Activated T-helper 2 cell treated with anti-CD3 and anti-CD28 coated beads, Interferon-gamma antibody, Interleukin-2, Interleukin-4, amounts not matched to agents 10 μg/mL and 5 μg/mL and 100 μg/mL, durations not matched to agents 14 hours and 24 hours and 36 hours (primary cell): Measurements from ENCODE around the gene MAP2K4. TPM values are rescaled to one million over a fixed set of nuclear protein-coding genes. Genes with fewer than 3 reads are reported as not detected.

Source experiments
- DNase-seq: peaks from one replicate; pipeline ENCODE4 v3.0.0; 2021; ENCODE audit warnings: low spot score
- H3K27ac Mint-ChIP-seq: one replicate; pipeline ENCODE4 v1.8.0; 2021; ENCODE audit warnings: mixed read lengths
- H3K27me3 Mint-ChIP-seq: one replicate; pipeline ENCODE4 v1.8.0; 2021; ENCODE audit warnings: low read depth, mixed read lengths
- H3K36me3 Mint-ChIP-seq: one replicate; pipeline ENCODE4 v1.8.0; 2021; ENCODE audit warnings: low read depth, mixed read lengths
- H3K4me1 Mint-ChIP-seq: one replicate; pipeline ENCODE4 v1.8.0; 2021; ENCODE audit warnings: low read depth, mixed read lengths
- H3K4me3 Mint-ChIP-seq: one replicate; pipeline ENCODE4 v1.8.0; 2021; ENCODE audit warnings: low read depth, mild to moderate bottlenecking, moderate library complexity, mixed read lengths
- H3K9me3 Mint-ChIP-seq: one replicate; pipeline ENCODE4 v1.8.0; 2021; ENCODE audit warnings: mixed read lengths
- intact Hi-C: fragments of 100-400 bp; cut with micrococcal nuclease; formaldehyde crosslinking; loops from one replicate; pipeline ENCODE4 v1.15.1; 2023
- total RNA-seq: library from RNA; stranded (reverse); gene quantifications from 2 replicates; pipeline ENCODE4 v1.2.3, GENCODE V29; 2022

Gene MAP2K4
- total RNA-seq, 1 donor from 2014 or later = 32.6 TPM

GRCh38 chr17:11997972-11998233 is 22.8 kb upstream of the MAP2K4 start:
- Mint-ChIP-seq H3K27me3 (no peaks in the 10 kb centered on the region), H3K4me1 (peaks cover 10% of the 10 kb centered on the region), H3K4me3 (peak overlapping the region; percentile 94), H3K27ac (peak overlapping the region; percentile 89), H3K9me3 (no peaks in the 10 kb centered on the region), H3K36me3 (peaks cover 4% of the 10 kb centered on the region)
- DNase-seq = no peak
- intact Hi-C loops = loop anchor here (1.0 to 5.0 kb wide), 3 partner anchors 22 to 1020 kb away; partner anchors contain the start of genes ELAC2 and MAP2K4

GRCh38 chr17:11999696-12000095 is 21.0 kb upstream of the MAP2K4 start:
- Mint-ChIP-seq H3K27me3 (no peaks in the 10 kb centered on the region), H3K4me1 (peaks cover 10% of the 10 kb centered on the region), H3K4me3 (no peak overlapping the region), H3K27ac (no peak overlapping the region), H3K9me3 (no peaks in the 10 kb centered on the region), H3K36me3 (no peaks in the 10 kb centered on the region)
- no peak for DNase-seq
- intact Hi-C loops = loop anchor here (5.0 kb wide), 1 partner anchor 287 kb away; no protein-coding TSS in a partner anchor

- H3K4me3 Mint-ChIP-seq = no peak overlapping the region
- H3K27me3 Mint-ChIP-seq = peaks cover 11% of the 10 kb centered on the region
- H3K36me3 Mint-ChIP-seq = no peaks in the 10 kb centered on the region
- H3K4me1 Mint-ChIP-seq = no peaks in the 10 kb centered on the region
- intact Hi-C loops = no loop called here
- H3K27ac Mint-ChIP-seq = no peak overlapping the region
- no peak for DNase-seq
- H3K9me3 Mint-ChIP-seq = no peaks in the 10 kb centered on the region
Measured at GRCh38 chr17:12007466-12007865, 13.2 kb upstream of the MAP2K4 start.

- Mint-ChIP-seq H3K4me3 (peak overlapping the region; percentile 61), H3K27me3 (peaks cover 14% of the 10 kb centered on the region), H3K9me3 (no peaks in the 10 kb centered on the region), H3K36me3 (peaks cover 3% of the 10 kb centered on the region), H3K4me1 (peaks cover 39% of the 10 kb centered on the region), H3K27ac (peak overlapping the region; percentile 22)
- intact Hi-C loops = no loop called here
- no peak for DNase-seq
Measured at GRCh38 chr17:12021623-12022140, 1.0 kb downstream of the MAP2K4 start.

- Mint-ChIP-seq H3K27me3 (peaks cover 14% of the 10 kb centered on the region), H3K4me1 (peaks cover 39% of the 10 kb centered on the region), H3K4me3 (peak overlapping the region; percentile 54), H3K9me3 (no peaks in the 10 kb centered on the region), H3K36me3 (peaks cover 3% of the 10 kb centered on the region), H3K27ac (no peak overlapping the region)
- intact Hi-C loops = no loop called here
- DNase-seq = no peak
Measured at GRCh38 chr17:12022310-12022709, 1.6 kb downstream of the MAP2K4 start.

DNA sequence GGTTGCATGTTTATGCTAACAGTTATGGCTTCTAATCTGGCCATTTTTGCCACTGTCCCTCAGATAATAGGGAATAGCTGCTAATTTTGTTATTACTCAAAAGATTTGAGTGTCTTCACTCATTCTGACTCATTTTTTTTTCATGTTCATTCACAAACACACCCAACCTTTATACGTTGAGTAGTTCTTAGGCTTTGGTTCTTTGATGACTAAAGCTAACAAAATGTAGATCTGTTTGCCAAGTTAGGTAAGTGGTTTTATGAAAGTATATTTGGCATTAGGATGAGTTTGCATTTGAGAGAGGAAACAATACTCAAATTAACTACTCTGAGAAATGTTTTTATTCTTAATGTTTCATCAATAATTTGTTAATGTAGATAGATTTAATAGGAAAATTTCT is 3.6 kb downstream of the MAP2K4 start:
- H3K4me1 Mint-ChIP-seq = peaks cover 39% of the 10 kb centered on the region
- peaks cover 8% of the 10 kb centered on the region for H3K27me3 Mint-ChIP-seq
- no peak overlapping the region for H3K27ac Mint-ChIP-seq
- H3K36me3 Mint-ChIP-seq = peaks cover 3% of the 10 kb centered on the region
- no peak for DNase-seq
- intact Hi-C loops = no loop called here
- H3K4me3 Mint-ChIP-seq = no peak overlapping the region
- H3K9me3 Mint-ChIP-seq = no peaks in the 10 kb centered on the region

DNA sequence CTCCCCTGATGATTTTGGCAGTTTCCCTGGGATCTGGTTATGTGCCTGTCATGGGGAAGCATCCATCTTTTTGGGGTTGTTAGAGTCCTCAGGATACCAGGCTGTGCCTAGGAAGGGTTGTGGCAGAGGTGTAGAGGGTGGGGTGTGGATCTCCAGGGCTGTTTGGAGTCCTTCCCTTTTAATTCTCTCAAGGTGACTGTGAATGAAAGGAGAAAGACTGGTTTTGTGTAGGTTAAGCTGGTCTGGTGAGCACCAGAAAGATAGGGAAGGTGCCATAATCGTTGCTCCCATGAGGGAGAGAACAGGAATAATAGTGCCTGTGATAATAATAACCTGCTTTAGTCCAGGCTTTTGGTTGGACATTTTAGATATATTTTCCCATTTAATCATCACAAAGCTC is 7.0 kb downstream of the MAP2K4 start:
- H3K27me3 Mint-ChIP-seq = no peaks in the 10 kb centered on the region
- peaks cover 27% of the 10 kb centered on the region for H3K4me1 Mint-ChIP-seq
- no peak for DNase-seq
- H3K4me3 Mint-ChIP-seq = no peak overlapping the region
- intact Hi-C loops = no loop called here
- H3K27ac Mint-ChIP-seq = no peak overlapping the region
- H3K36me3 Mint-ChIP-seq = peaks cover 10% of the 10 kb centered on the region
- no peaks in the 10 kb centered on the region for H3K9me3 Mint-ChIP-seq

DNA sequence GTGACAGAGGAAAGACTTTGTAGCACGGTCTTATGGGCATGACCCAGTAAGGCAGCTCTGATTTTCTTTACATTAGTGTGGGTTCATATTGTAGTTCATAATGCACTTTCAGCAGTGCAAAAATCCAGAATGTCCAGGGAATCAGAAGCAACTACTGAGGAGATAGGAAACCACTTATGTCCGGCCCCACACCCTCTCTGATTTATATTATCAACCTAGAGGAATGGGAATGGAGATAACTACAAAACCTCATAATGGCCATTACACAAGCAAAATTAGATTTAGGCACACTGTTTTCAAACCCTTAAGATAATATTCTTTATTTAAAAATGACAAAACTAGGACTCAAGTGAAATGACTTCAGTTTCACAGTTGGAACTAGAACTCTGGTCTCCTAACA is 7.9 kb downstream of the MAP2K4 start:
- Mint-ChIP-seq H3K36me3 (peaks cover 7% of the 10 kb centered on the region), H3K27me3 (no peaks in the 10 kb centered on the region), H3K9me3 (no peaks in the 10 kb centered on the region), H3K4me3 (no peak overlapping the region), H3K27ac (no peak overlapping the region), H3K4me1 (peaks cover 20% of the 10 kb centered on the region)
- DNase-seq = no peak
- intact Hi-C loops = no loop called here

DNA sequence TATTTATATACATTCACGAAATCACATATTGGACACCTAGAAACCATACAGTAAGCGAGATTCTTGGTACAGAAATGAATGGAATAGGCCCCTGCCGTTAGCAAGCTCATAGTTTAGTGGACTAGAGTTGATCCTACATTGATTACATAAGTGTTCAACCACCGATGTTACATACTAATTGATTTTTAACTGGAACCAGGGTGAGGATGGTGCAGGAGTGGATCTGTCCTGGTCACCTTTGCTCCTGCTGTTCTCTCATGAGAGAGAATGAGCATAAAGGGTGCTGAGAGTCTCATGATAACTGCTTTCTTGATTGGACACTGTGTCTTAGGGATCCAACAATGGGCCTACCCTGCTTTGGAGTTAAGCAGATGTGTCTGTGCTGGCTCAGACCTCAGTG is 13.9 kb downstream of the MAP2K4 start:
- no peak for DNase-seq
- H3K4me1 Mint-ChIP-seq = peaks cover 7% of the 10 kb centered on the region
- peaks cover 14% of the 10 kb centered on the region for H3K36me3 Mint-ChIP-seq
- H3K27me3 Mint-ChIP-seq = no peaks in the 10 kb centered on the region
- no peak overlapping the region for H3K4me3 Mint-ChIP-seq
- H3K9me3 Mint-ChIP-seq = no peaks in the 10 kb centered on the region
- no peak overlapping the region for H3K27ac Mint-ChIP-seq
- intact Hi-C loops = no loop called here

- H3K4me1 Mint-ChIP-seq = peaks cover 6% of the 10 kb centered on the region
Measured at GRCh38 chr17:12035673-12036072, 15.0 kb downstream of the MAP2K4 start.

GRCh38 chr17:12037970-12038369 is 17.3 kb downstream of the MAP2K4 start:
- Mint-ChIP-seq H3K27me3 (no peaks in the 10 kb centered on the region), H3K4me1 (peaks cover 10% of the 10 kb centered on the region), H3K36me3 (peaks cover 10% of the 10 kb centered on the region), H3K27ac (no peak overlapping the region), H3K4me3 (no peak overlapping the region), H3K9me3 (no peaks in the 10 kb centered on the region)
- no peak for DNase-seq
- intact Hi-C loops = no loop called here

More at GRCh38 chr17:12035673-12036072, 15.0 kb downstream of the MAP2K4 start:
- Mint-ChIP-seq H3K4me3 (no peak overlapping the region), H3K27me3 (no peaks in the 10 kb centered on the region), H3K9me3 (no peaks in the 10 kb centered on the region), H3K27ac (no peak overlapping the region), H3K36me3 (peaks cover 12% of the 10 kb centered on the region)
- intact Hi-C loops = no loop called here
- no peak for DNase-seq

GRCh38 chr17:12040478-12040877 is 19.8 kb downstream of the MAP2K4 start:
- peaks cover 3% of the 10 kb centered on the region for H3K36me3 Mint-ChIP-seq
- peaks cover 10% of the 10 kb centered on the region for H3K4me1 Mint-ChIP-seq
- intact Hi-C loops = no loop called here
- no peak overlapping the region for H3K4me3 Mint-ChIP-seq
- H3K9me3 Mint-ChIP-seq = no peaks in the 10 kb centered on the region
- no peak for DNase-seq
- no peaks in the 10 kb centered on the region for H3K27me3 Mint-ChIP-seq
- no peak overlapping the region for H3K27ac Mint-ChIP-seq

DNA sequence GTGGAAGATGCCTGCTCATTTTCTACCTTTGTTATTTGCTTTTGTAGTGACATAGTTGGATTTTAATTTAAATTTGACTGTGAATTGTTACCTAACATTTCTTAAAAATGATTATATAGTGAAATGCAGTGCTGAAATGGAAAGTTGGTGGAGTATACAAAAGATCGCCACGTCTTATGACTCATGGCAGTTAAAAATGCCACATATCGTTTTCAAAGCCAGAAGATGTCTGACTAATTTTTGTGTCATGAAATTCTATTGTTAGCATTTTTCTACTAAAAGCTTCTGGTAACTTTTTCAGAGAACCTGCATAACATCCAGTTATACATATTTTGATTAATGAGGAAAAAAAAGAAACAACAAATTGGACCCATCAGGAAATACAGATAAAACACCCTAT is 20.6 kb downstream of the MAP2K4 start:
- Mint-ChIP-seq H3K27ac (no peak overlapping the region), H3K9me3 (no peaks in the 10 kb centered on the region), H3K4me1 (peaks cover 10% of the 10 kb centered on the region), H3K4me3 (no peak overlapping the region), H3K27me3 (no peaks in the 10 kb centered on the region), H3K36me3 (peaks cover 3% of the 10 kb centered on the region)
- no peak for DNase-seq
- intact Hi-C loops = no loop called here

- intact Hi-C loops = no loop called here
- Mint-ChIP-seq H3K4me1 (peaks cover 12% of the 10 kb centered on the region), H3K9me3 (no peaks in the 10 kb centered on the region), H3K27ac (no peak overlapping the region), H3K36me3 (peaks cover 3% of the 10 kb centered on the region), H3K4me3 (no peak overlapping the region), H3K27me3 (no peaks in the 10 kb centered on the region)
- DNase-seq = no peak
Measured at GRCh38 chr17:12043702-12044101, 23.0 kb downstream of the MAP2K4 start.
